BJ (cell line): Measurements from ENCODE around the gene ARHGEF4. TPM values are rescaled to one million over a fixed set of nuclear protein-coding genes. Genes with fewer than 3 reads are reported as not detected.

Experiments used
- CTCF ChIA-PET: fragments of 350-600 bp; formaldehyde crosslinking; extraction: SDS; loops from one replicate; lab custom pipeline; 2021; ENCODE audit warnings: antibody characterized with exemption, inconsistent platforms; lab: Yijun Ruan, JAX
- POLR2A ChIA-PET: fragments of 300-600 bp; sonication (Branson Sonifier 250); formaldehyde crosslinking; extraction: SDS; loops from one replicate; lab custom pipeline; 2021; ENCODE audit warnings: antibody characterized with exemption; lab: Charles Lee
- DNase-seq: peaks from one replicate; pipeline ENCODE4 v3.0.0-alpha.2; 2011; ENCODE audit warnings: low read depth
- H3K27me3 ChIP-seq: 2 replicates; pipeline ENCODE4 v1.6.0; 2011; ENCODE audit warnings: low read length; ENCODE audit not compliant: control insufficient read depth, insufficient read depth
- H3K36me3 ChIP-seq: 2 replicates; pipeline ENCODE4 v1.5.1; 2011; ENCODE audit warnings: low read length; ENCODE audit not compliant: control insufficient read depth, insufficient read depth
- H3K4me3 ChIP-seq: 2 replicates; pipeline ENCODE4 v1.5.1; 2011; ENCODE audit warnings: low read depth, mild to moderate bottlenecking, control low read depth, low read length
- polyA plus RNA-seq: library from polyadenylated mRNA; depleted of rRNA; stranded (reverse); fragments of >200 nt; gene quantifications from 2 replicates; pipeline ENCODE4 v1.2.3, GENCODE V29; 2011
- TF ChIP-seq, protein P1 (sequence below): IDR thresholded peaks from 2 replicates; pipeline ENCODE4 v1.5.1; 2011; ENCODE audit warnings: low read depth, mild to moderate bottlenecking, control low read depth, inconsistent platforms, low read length, moderate library complexity; ENCODE audit not compliant: insufficient read depth

ARHGEF4 gene
- polyA plus RNA-seq, 1 experiment: 15.1 TPM

DNA sequence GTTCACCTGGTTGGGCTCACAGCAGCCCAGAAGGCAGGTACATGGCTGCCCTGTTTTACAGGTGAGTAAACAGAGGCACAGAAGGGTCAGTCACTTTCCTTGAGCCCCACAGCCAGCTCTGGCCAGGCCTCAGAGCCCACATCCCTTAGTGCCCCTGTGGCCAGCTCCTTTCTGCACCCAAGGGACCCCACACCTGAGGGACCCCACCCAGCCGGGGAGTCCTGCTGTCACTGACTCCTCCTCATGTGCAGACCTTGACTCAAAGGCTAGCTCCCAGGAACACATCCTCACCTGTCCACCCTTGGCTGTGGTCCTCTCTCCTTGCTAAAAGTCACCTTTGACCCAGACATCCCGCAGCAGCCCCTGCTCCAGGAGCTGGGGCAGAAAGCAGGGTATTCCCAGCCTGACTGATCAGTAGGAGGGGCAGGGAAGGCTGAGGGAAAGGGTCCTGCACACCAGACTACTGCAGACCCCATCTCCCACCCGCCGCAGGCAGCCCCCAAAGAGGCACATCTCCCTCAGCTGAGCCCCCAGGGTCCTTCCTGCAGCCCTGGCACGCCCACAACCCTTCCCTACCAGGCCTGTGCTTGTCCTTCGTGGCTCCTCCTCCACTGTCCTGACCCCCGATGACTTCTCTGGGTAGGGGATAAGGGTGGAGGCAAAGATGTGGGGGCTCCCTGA lies 9.8 kb upstream of the ARHGEF4 start:
- H3K4me3 ChIP-seq: no peak overlapping the region
- H3K27me3 ChIP-seq: no peaks in the 10 kb centered on the region
- TF ChIP-seq, protein P1, sequence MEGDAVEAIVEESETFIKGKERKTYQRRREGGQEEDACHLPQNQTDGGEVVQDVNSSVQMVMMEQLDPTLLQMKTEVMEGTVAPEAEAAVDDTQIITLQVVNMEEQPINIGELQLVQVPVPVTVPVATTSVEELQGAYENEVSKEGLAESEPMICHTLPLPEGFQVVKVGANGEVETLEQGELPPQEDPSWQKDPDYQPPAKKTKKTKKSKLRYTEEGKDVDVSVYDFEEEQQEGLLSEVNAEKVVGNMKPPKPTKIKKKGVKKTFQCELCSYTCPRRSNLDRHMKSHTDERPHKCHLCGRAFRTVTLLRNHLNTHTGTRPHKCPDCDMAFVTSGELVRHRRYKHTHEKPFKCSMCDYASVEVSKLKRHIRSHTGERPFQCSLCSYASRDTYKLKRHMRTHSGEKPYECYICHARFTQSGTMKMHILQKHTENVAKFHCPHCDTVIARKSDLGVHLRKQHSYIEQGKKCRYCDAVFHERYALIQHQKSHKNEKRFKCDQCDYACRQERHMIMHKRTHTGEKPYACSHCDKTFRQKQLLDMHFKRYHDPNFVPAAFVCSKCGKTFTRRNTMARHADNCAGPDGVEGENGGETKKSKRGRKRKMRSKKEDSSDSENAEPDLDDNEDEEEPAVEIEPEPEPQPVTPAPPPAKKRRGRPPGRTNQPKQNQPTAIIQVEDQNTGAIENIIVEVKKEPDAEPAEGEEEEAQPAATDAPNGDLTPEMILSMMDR: no peak
- ChIA-PET CTCF (interaction anchor here (0.7 kb wide), 1 partner anchor 29 kb away, joined by 3 read pairs; no protein-coding TSS in a partner anchor), POLR2A (no interaction called here)
- no peaks in the 10 kb centered on the region for H3K36me3 ChIP-seq
- no peak for DNase-seq

DNA sequence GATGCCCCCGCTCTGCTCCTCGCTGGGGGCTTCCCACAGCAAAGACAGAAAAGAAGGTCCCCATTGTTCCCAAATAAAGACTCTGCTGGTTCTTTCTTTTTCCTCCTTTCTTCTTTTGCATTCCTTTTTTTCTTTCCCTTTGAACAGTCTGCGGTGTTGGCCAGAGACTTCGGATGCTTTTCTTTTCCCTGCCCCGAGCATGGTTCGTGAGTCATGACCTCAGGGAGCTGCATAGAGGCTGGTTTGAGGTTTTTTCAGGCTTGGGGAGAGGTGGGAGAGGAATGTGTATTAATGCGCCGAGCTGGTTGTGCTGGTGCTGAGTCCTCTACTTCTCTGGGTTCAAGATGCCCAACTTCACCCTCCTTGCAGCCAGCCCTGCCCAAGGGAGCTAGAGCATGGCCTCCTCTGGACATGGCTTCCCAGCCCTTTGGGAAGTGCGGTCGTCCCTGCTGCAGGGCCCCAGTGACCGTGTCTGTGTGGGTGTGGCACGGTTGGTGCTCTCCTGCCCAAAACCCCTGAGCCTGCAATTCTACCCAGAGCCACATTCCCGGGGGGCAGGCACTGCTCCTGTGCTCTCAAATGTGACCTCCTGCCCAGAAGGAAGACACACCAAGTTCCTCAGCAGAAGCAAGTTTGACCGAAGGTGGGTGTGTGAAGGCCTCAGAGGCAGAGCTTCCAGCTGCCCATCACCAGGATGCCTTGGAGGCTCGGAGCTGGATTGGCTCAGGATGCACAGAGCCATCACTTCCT lies 9.0 kb upstream of the ARHGEF4 start:
- ChIA-PET CTCF (no interaction called here), POLR2A (no interaction called here)
- DNase-seq: no peak
- Histone ChIP-seq H3K27me3 (no peaks in the 10 kb centered on the region), H3K4me3 (no peak overlapping the region), H3K36me3 (no peaks in the 10 kb centered on the region)
- TF ChIP-seq, protein P1: no peak

DNA sequence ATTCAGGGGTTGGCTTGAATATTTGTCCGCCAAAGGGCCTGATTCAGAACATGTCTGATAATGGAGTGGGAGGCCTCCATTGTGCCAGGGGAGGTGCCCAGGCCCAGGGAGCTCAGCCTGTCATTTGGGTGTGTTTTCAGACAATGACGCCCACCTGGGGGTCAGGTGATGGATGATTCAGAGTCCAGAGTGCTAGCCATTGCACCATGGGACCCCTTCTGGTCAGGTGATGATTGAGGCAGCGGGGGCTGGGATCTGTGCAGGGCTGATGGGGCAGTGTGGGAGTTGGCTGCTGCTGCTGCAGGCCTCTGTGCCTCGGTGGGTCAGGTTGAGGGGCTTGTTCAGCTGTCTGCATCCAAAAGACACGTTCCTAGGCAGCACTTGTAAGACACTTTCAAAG lies 8.3 kb upstream of the ARHGEF4 start:
- no peak overlapping the region for H3K4me3 ChIP-seq
- ChIA-PET POLR2A (no interaction called here), CTCF (interaction anchor here (1.6 kb wide), 1 partner anchor 31 kb away, joined by 4 read pairs; no protein-coding TSS in a partner anchor)
- DNase-seq: no peak
- H3K36me3 ChIP-seq: no peaks in the 10 kb centered on the region
- TF ChIP-seq, protein P1: no peak
- H3K27me3 ChIP-seq: no peaks in the 10 kb centered on the region

DNA sequence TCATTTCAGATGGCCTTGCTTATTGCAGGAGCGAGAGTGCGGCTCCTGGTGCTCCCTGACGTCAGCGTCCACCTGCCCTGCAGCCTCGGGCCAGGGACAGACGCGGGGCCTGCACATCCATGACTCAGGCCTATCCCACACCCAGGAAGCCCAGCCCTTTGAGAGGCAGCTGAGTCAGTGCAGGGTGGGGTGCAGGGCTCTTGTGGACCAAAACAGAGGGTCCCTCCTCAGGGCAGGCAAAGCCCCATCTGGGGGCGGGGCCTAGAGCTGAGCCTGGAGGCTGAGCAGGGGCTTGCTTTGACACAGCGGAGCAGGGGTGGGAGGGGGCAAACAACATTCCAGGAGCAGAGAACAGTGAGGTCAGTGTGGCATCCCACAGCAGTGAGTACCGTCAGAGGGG lies 7.7 kb upstream of the ARHGEF4 start:
- Histone ChIP-seq H3K4me3 (no peak overlapping the region), H3K36me3 (no peaks in the 10 kb centered on the region), H3K27me3 (no peaks in the 10 kb centered on the region)
- DNase-seq: no peak
- ChIA-PET POLR2A (no interaction called here), CTCF (interaction anchor here (1.6 kb wide), 1 partner anchor 32 kb away, joined by 4 read pairs; no protein-coding TSS in a partner anchor)
- TF ChIP-seq, protein P1: no peak

DNA sequence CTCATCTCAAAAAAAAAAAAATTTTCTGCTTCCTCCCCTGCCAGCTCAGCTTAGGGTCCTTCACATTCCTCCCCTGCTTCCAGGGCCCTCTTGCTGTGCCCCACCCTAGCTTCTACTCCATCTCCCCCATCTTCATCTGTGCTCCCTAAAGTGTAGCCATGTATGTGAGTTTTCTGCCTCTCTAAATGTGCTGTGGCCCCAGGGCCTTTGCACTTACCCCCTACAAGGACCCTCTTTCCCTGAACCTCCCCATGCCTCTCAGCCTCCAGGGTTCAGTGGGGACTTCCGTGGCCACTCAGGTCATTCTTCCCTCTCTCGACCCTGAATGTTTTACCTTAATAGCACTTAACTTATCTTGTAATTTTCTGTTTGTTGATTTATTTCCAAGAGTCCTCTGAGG lies 6.2 kb upstream of the ARHGEF4 start:
- ChIA-PET POLR2A (no interaction called here), CTCF (no interaction called here)
- Histone ChIP-seq H3K36me3 (no peaks in the 10 kb centered on the region), H3K27me3 (0 out of 2 replicates have a peak, but pooled peaks cover 2% of the 10 kb centered on the region), H3K4me3 (no peak overlapping the region)
- no peak for DNase-seq
- TF ChIP-seq, protein P1: no peak
